Neural cell (in vitro differentiated cells): ENCODE measurements around the gene PHETA2.

Experiments used
- EZH2 ChIP-seq: fragments of 200-600, 300-800 bp; shearing (Covaris generic), sonication (generic); IDR thresholded peaks from 2 replicates; pipeline ENCODE4 v1.6.1; 2014; ENCODE audit warnings: antibody characterized with exemption, low read length, borderline replicate concordance, mild to moderate bottlenecking; ENCODE audit not compliant: insufficient read depth, poor library complexity, severe bottlenecking
- POLR2AphosphoS5 ChIP-seq: IDR thresholded peaks from 2 replicates; pipeline ENCODE4 v1.6.1; 2012
- RAD21 ChIP-seq: fragments of 450-650 bp; conservative IDR thresholded peaks from 2 replicates; pipeline ENCODE4 v1.6.1; 2014; ENCODE audit warnings: antibody characterized with exemption, mild to moderate bottlenecking, moderate library complexity
- SMC3 ChIP-seq: fragments of 450-650 bp; conservative IDR thresholded peaks from 2 replicates; pipeline ENCODE4 v1.6.1; 2014; ENCODE audit warnings: antibody characterized with exemption, mild to moderate bottlenecking, moderate library complexity; ENCODE audit not compliant: poor library complexity
- TF ChIP-seq, protein P1 (sequence below): fragments of 450-650 bp; IDR thresholded peaks from 2 replicates; pipeline ENCODE4 v1.5.1; 2014; ENCODE audit warnings: antibody characterized with exemption, mild to moderate bottlenecking, moderate library complexity; ENCODE audit not compliant: poor library complexity, severe bottlenecking

DNA sequence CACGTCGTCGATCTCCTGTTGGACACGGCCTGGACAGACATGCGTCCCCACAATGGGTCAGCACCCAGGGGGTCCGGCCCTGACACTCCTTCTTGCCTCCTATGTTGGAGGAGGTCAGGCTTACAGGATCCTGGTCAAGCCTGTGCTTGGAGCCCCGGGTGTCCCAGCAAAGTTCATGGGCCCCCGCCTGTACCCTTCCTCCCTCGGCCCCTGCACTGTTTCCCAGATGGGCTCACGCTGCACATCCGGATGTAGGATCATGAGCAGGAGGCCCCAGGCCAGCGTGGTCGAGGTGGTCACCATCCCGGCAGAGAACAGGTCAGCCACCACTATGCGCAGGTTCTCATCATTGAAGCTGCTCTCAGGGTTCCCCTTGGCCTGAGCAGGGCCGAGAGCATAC lies 53.6 kb downstream of the PHETA2 start:
- TF ChIP-seq, protein P1, sequence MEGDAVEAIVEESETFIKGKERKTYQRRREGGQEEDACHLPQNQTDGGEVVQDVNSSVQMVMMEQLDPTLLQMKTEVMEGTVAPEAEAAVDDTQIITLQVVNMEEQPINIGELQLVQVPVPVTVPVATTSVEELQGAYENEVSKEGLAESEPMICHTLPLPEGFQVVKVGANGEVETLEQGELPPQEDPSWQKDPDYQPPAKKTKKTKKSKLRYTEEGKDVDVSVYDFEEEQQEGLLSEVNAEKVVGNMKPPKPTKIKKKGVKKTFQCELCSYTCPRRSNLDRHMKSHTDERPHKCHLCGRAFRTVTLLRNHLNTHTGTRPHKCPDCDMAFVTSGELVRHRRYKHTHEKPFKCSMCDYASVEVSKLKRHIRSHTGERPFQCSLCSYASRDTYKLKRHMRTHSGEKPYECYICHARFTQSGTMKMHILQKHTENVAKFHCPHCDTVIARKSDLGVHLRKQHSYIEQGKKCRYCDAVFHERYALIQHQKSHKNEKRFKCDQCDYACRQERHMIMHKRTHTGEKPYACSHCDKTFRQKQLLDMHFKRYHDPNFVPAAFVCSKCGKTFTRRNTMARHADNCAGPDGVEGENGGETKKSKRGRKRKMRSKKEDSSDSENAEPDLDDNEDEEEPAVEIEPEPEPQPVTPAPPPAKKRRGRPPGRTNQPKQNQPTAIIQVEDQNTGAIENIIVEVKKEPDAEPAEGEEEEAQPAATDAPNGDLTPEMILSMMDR = no peak
- TF ChIP-seq RAD21 = no peak
- no peak for TF ChIP-seq POLR2AphosphoS5
- TF ChIP-seq EZH2 = no peak
- TF ChIP-seq SMC3 = no peak
